ENCODE data around the gene PAX2. TPM values are rescaled to one million over a fixed set of nuclear protein-coding genes. Genes with fewer than 3 reads are reported as not detected.

The PAX2 gene
- total RNA-seq, 1 experiment from 2014 or later = not detected

GRCh38 chr10:100819424-100819823 lies 74.0 kb downstream of the PAX2 start:
- in situ Hi-C loops (cut with HindIII; ENCODE audit: low pct_unique_long_range_greater_than_20kb, low sequenced_read_pairs) = no loop called here

GRCh38 chr10:100823194-100823593 lies 77.8 kb downstream of the PAX2 start:
- DNase-seq (ENCODE audit: low read depth, low spot score) = no peak
- in situ Hi-C loops (cut with HindIII; ENCODE audit: low pct_unique_long_range_greater_than_20kb, low sequenced_read_pairs) = no loop called here

More at GRCh38 chr10:100819424-100819823, 74.0 kb downstream of the PAX2 start:
- DNase-seq (ENCODE audit: low read depth, low spot score) = no peak

- in situ Hi-C loops (cut with HindIII; ENCODE audit: low pct_unique_long_range_greater_than_20kb, low sequenced_read_pairs) = no loop called here
- DNase-seq (ENCODE audit: low read depth, low spot score) = no peak
These were observed 79.5 kb downstream of the PAX2 start for GRCh38 chr10:100824886-100825285.

- in situ Hi-C loops (cut with HindIII; ENCODE audit: low pct_unique_long_range_greater_than_20kb, low sequenced_read_pairs) = no loop called here
- DNase-seq (ENCODE audit: low read depth, low spot score) = no peak
These were observed 80.0 kb downstream of the PAX2 start for GRCh38 chr10:100825325-100825875.

- in situ Hi-C loops (cut with HindIII; ENCODE audit: low pct_unique_long_range_greater_than_20kb, low sequenced_read_pairs) = no loop called here
These were observed 80.8 kb downstream of the PAX2 start for GRCh38 chr10:100826031-100826651.

GRCh38 chr10:100826661-100826982 lies 81.2 kb downstream of the PAX2 start:
- in situ Hi-C loops (cut with HindIII; ENCODE audit: low pct_unique_long_range_greater_than_20kb, low sequenced_read_pairs) = no loop called here
- DNase-seq (ENCODE audit: low read depth, low spot score) = no peak

More at GRCh38 chr10:100826031-100826651, 80.8 kb downstream of the PAX2 start:
- DNase-seq (ENCODE audit: low read depth, low spot score) = no peak

- no peak for DNase-seq (ENCODE audit: low read depth, low spot score)
- in situ Hi-C loops (cut with HindIII; ENCODE audit: low pct_unique_long_range_greater_than_20kb, low sequenced_read_pairs) = no loop called here
These were observed 81.8 kb downstream of the PAX2 start for GRCh38 chr10:100826983-100827818.

GRCh38 chr10:100827819-100828737 lies 82.7 kb downstream of the PAX2 start:
- in situ Hi-C loops (cut with HindIII; ENCODE audit: low pct_unique_long_range_greater_than_20kb, low sequenced_read_pairs) = no loop called here
- no peak for DNase-seq (ENCODE audit: low read depth, low spot score)

- no peak for DNase-seq (ENCODE audit: low read depth, low spot score)
- in situ Hi-C loops (cut with HindIII; ENCODE audit: low pct_unique_long_range_greater_than_20kb, low sequenced_read_pairs) = no loop called here
These were observed 83.3 kb downstream of the PAX2 start for GRCh38 chr10:100828738-100829096.

- in situ Hi-C loops (cut with HindIII; ENCODE audit: low pct_unique_long_range_greater_than_20kb, low sequenced_read_pairs) = no loop called here
- DNase-seq (ENCODE audit: low read depth, low spot score) = no peak
These were observed 83.9 kb downstream of the PAX2 start for GRCh38 chr10:100829097-100829870.

- DNase-seq (ENCODE audit: low read depth, low spot score) = no peak
- in situ Hi-C loops (cut with HindIII; ENCODE audit: low pct_unique_long_range_greater_than_20kb, low sequenced_read_pairs) = no loop called here
These were observed 84.7 kb downstream of the PAX2 start for GRCh38 chr10:100829933-100830727.

- in situ Hi-C loops (cut with HindIII; ENCODE audit: low pct_unique_long_range_greater_than_20kb, low sequenced_read_pairs) = no loop called here
- DNase-seq (ENCODE audit: low read depth, low spot score) = no peak
These were observed 85.3 kb downstream of the PAX2 start for GRCh38 chr10:100830728-100831111.

GRCh38 chr10:100831742-100832141 lies 86.4 kb downstream of the PAX2 start:
- no peak for DNase-seq (ENCODE audit: low read depth, low spot score)
- in situ Hi-C loops (cut with HindIII; ENCODE audit: low pct_unique_long_range_greater_than_20kb, low sequenced_read_pairs) = no loop called here

- in situ Hi-C loops (cut with HindIII; ENCODE audit: low pct_unique_long_range_greater_than_20kb, low sequenced_read_pairs) = no loop called here
- no peak for DNase-seq (ENCODE audit: low read depth, low spot score)
These were observed 90.4 kb downstream of the PAX2 start for GRCh38 chr10:100835810-100836209.

- peak; percentile 33 for DNase-seq (ENCODE audit: low read depth, low spot score)
- in situ Hi-C loops (cut with HindIII; ENCODE audit: low pct_unique_long_range_greater_than_20kb, low sequenced_read_pairs) = no loop called here
These were observed 91.5 kb downstream of the PAX2 start for GRCh38 chr10:100836891-100837290.

GRCh38 chr10:100837300-100837699 lies 91.9 kb downstream of the PAX2 start:
- no peak for DNase-seq (ENCODE audit: low read depth, low spot score)
- in situ Hi-C loops (cut with HindIII; ENCODE audit: low pct_unique_long_range_greater_than_20kb, low sequenced_read_pairs) = no loop called here

- DNase-seq (ENCODE audit: low read depth, low spot score) = no peak
- in situ Hi-C loops (cut with HindIII; ENCODE audit: low pct_unique_long_range_greater_than_20kb, low sequenced_read_pairs) = no loop called here
These were observed 93.6 kb downstream of the PAX2 start for GRCh38 chr10:100838986-100839385.
